GM12872 (cell line): ENCODE data around the gene RBM44.

Source experiments
- CTCF ChIP-seq: IDR thresholded peaks from 3 replicates; pipeline ENCODE4 v1.5.1; 2011; ENCODE audit warnings: low read depth, mild to moderate bottlenecking, low read length, moderate library complexity; ENCODE audit not compliant: insufficient read depth

RBM44 gene

DNA sequence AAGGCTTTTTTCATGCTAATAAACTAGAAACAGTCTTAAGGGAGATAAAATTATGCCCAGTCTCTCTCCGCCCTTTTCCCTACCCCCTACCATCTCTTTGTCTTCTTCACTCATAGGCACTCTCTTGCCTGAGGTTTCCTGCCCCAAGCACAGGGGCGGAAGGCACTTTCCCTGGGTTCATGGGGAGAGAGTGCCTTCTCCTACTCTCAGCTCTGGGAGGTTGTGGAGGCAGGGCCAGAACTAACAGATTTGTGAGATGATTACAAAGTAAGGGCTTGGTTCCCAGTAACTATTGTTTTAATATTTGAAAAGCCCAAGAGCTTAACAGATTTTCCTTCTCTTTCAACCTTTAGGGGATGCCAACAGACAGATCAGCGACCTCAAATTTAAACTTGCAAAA, 26.1 kb upstream of the RBM44 start:
- TF ChIP-seq CTCF = no peak

- no peak for TF ChIP-seq CTCF
Observed at GRCh38 chr2:237773826-237774225, 24.8 kb upstream of the RBM44 start.

GRCh38 chr2:237774811-237775553, 23.6 kb upstream of the RBM44 start:
- peak; percentile 83 for TF ChIP-seq CTCF

GRCh38 chr2:237779521-237779920, 19.1 kb upstream of the RBM44 start:
- no peak for TF ChIP-seq CTCF

- TF ChIP-seq CTCF = no peak
Observed at GRCh38 chr2:237782181-237782580, 16.4 kb upstream of the RBM44 start.

DNA sequence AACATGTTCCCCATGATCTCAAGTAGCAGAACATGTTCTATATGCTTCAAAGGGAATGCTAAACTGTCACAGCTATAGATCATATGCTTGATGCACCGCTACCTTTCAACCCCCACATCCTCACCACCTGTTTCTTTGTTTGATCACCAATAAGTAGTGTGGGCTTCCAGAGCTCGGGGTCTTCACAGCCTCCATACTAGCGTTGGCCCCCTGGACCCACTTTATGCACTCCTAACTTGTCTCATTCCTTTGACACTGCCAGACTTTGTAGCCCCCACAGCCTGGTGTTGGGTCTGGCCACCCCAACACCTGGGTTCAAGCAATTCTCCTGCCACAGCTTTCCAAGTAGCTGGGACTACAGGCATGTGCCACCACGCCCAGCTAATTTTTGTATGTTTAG, 11.6 kb upstream of the RBM44 start:
- TF ChIP-seq CTCF = no peak

DNA sequence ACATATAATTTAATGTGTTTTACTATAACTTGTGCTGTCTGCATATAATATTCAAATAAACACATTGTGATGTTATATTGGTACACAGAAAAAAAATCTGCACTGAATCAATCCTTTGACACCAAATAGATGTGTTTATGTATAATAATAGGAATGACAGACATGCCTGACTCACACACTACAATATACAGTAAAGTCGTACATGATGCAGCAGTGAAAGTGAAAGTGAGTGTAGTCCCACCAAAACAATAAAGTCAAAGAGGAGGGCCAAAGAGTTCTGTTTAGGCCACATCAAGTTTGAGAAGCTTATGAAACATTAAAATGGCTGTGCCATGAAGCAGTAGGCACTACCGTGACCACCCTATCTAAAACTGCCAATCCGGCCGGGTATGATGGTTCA, 8.2 kb upstream of the RBM44 start:
- no peak for TF ChIP-seq CTCF
